Esophagus squamous epithelium (tissue), 5 donors: ENCODE data around the gene AKIP1. TPM values are rescaled to one million over a fixed set of nuclear protein-coding genes. Genes with fewer than 3 reads are reported as not detected.

Experiments
- DNase-seq: peaks from one replicate; lab custom pipeline; 2025; lab: John Stamatoyannopoulos, UW
- H3K27ac ChIP-seq, 4 donors: fragments of 200-600 bp; sonication (generic); one replicate each; pipeline ENCODE4 v1.5.1; 2016 to 2019; ENCODE audit warnings: mild to moderate bottlenecking in 1 of 4
- H3K27me3 ChIP-seq, 4 donors: fragments of 200-600 bp; sonication (generic); 1 replicate in 3 of 4; 2 replicates in 1 of 4; pipeline versions ENCODE4 v1.5.1 to v1.6.0; 2017 to 2021; ENCODE audit warnings: antibody characterized with exemption in 1 of 4
- H3K36me3 ChIP-seq, 3 donors: fragments of 200-600 bp; sonication (generic); one replicate each; pipeline ENCODE4 v1.5.1; 2016 to 2019
- H3K4me1 ChIP-seq, 3 donors: fragments of 200-600 bp; sonication (generic); one replicate each; pipeline ENCODE4 v1.5.1; 2017 to 2019
- H3K4me3 ChIP-seq, 4 donors: fragments of 200-600 bp; sonication (generic); 1 replicate in 3 of 4; 2 replicates in 1 of 4; pipeline ENCODE4 v1.5.1; 2016 to 2019; ENCODE audit warnings: mild to moderate bottlenecking in 2 of 4, moderate library complexity in 1 of 4
- H3K9me3 ChIP-seq, 3 donors: fragments of 200-600 bp; sonication (generic); one replicate each; pipeline ENCODE4 v1.5.1; 2016 to 2019
- CTCF ChIP-seq, 6 experiments: fragments of 450-650 bp in 4 of 6; fragments of 200-600 bp in 2 of 6; sonication (generic) in 2 of 6; IDR thresholded peaks; one replicate each; pipeline ENCODE4 v1.5.1; 2016 to 2019; ENCODE audit warnings: antibody characterized with exemption in 6 of 6, mild to moderate bottlenecking in 4 of 6, moderate library complexity in 4 of 6
- POLR2A ChIP-seq, 4 donors: fragments of 450-650 bp; IDR thresholded peaks; one replicate each; pipeline ENCODE4 v1.6.1; 2017; ENCODE audit warnings: antibody characterized with exemption in 4 of 4, mild to moderate bottlenecking in 4 of 4, moderate library complexity in 3 of 4
- WGBS, 2 donors: methylation state at CpG; one replicate each; pipeline ENCODE4 v1.1.5; 2018; 5-methylcytosine and 5-hydroxymethylcytosine counted together
- intact Hi-C: fragments of 100-400 bp; cut with DNase I; formaldehyde crosslinking; loops from one replicate; pipeline ENCODE4 v1.15.0; 2022
- total RNA-seq, 4 donors: library from RNA; depleted of rRNA; stranded (reverse); fragments of >200 nt; gene quantifications; one replicate each; pipeline ENCODE4 v1.1.0, GENCODE V29; 2016
- donor health status: DM: yes; HTN: yes; CAD: no.

The AKIP1 gene
- total RNA-seq, 4 donors from 2014 or later = 9.8 to 37.2 (median 23.1) TPM

GRCh38 chr11:8928205-8928604 is 17.2 kb downstream of the AKIP1 start:
- TF ChIP-seq CTCF (IDR thresholded peaks at IDR 0.05) (no peak), POLR2A (IDR thresholded peaks at IDR 0.05) (no peak)
- Histone ChIP-seq H3K36me3 (peaks cover 0 to 20% (median 0%) of the 10 kb centered on the region in 3 donors), H3K9me3 (no peaks in the 10 kb centered on the region), H3K27me3 (no peaks in the 10 kb centered on the region), H3K27ac (no peak overlapping the region), H3K4me3 (no peak overlapping the region), H3K4me1 (peaks cover 0 to 21% (median 8%) of the 10 kb centered on the region in 3 donors)
- no peak for DNase-seq
- WGBS, 2 donors = 54 to 80% methylated on average over 4 of the region's 4 CpGs
- intact Hi-C loops = no loop called here

GRCh38 chr11:8928981-8929615 is 18.1 kb downstream of the AKIP1 start:
- peaks cover 0 to 21% (median 8%) of the 10 kb centered on the region in 3 donors for H3K4me1 ChIP-seq
- H3K27me3 ChIP-seq = no peaks in the 10 kb centered on the region
- intact Hi-C loops = no loop called here
- H3K9me3 ChIP-seq = no peaks in the 10 kb centered on the region
- TF ChIP-seq CTCF (IDR thresholded peaks at IDR 0.05) (no peak), POLR2A (IDR thresholded peaks at IDR 0.05) (no peak)
- H3K27ac ChIP-seq = peak overlapping the region in 2 of 4 donors; percentile 4 to 23
- no peak overlapping the region for H3K4me3 ChIP-seq
- 69 to 71% methylated on average over 2 to 5 of the region's 9 CpGs for WGBS, 2 donors
- no peak for DNase-seq
- H3K36me3 ChIP-seq = peaks cover 0 to 11% (median 0%) of the 10 kb centered on the region in 3 donors

- Histone ChIP-seq H3K4me3 (no peak overlapping the region), H3K27me3 (no peaks in the 10 kb centered on the region), H3K36me3 (no peaks in the 10 kb centered on the region), H3K4me1 (peaks cover 0 to 34% (median 8%) of the 10 kb centered on the region in 3 donors), H3K9me3 (no peaks in the 10 kb centered on the region), H3K27ac (no peak overlapping the region)
- intact Hi-C loops = no loop called here
- TF ChIP-seq CTCF (IDR thresholded peaks at IDR 0.05) (no peak), POLR2A (IDR thresholded peaks at IDR 0.05) (no peak)
- no peak for DNase-seq
- 93 to 97% methylated on average over 12 of the region's 12 CpGs for WGBS, 2 donors
Observed at GRCh38 chr11:8930456-8931175, 19.6 kb downstream of the AKIP1 start.

- H3K4me3 ChIP-seq = no peak within 1 kb of the TSS
- H3K4me1 ChIP-seq = peaks cover 0 to 42% (median 8%) of the 10 kb centered on the region in 3 donors
- H3K36me3 ChIP-seq = no peaks in the 10 kb centered on the region
- no peaks in the 10 kb centered on the region for H3K9me3 ChIP-seq
- H3K27me3 ChIP-seq = no peaks in the 10 kb centered on the region
- TF ChIP-seq POLR2A (IDR thresholded peaks at IDR 0.05) (no peak), CTCF (IDR thresholded peaks at IDR 0.05) (no peak)
- no peak within 1 kb of the TSS for H3K27ac ChIP-seq
- intact Hi-C loops = no loop called here
- WGBS, 2 donors = 74 to 75% methylated on average over 3 to 5 of the region's 12 CpGs
- no peak for DNase-seq
Observed at GRCh38 chr11:8932564-8933180, 21.7 kb downstream of the AKIP1 start, which contains the start of gene C11orf16. C11orf16 (minus strand) TSS chr11:8932947; CDS start chr11:8932308, 639 bp downstream.

- intact Hi-C loops = no loop called here
- Histone ChIP-seq H3K4me3 (no peak overlapping the region), H3K4me1 (peaks cover 0 to 32% (median 6%) of the 10 kb centered on the region in 3 donors), H3K9me3 (no peaks in the 10 kb centered on the region), H3K27ac (no peak overlapping the region), H3K36me3 (no peaks in the 10 kb centered on the region), H3K27me3 (no peaks in the 10 kb centered on the region)
- WGBS, 2 donors = 80 to 100% methylated on average over 2 to 3 of the region's 6 CpGs
- DNase-seq = no peak
- no peak for TF ChIP-seq POLR2A (IDR thresholded peaks at IDR 0.05)
- TF ChIP-seq CTCF (IDR thresholded peaks at IDR 0.05) = no peak
Observed at GRCh38 chr11:8933931-8934330, 22.9 kb downstream of the AKIP1 start.
